ENCODE data around the gene GRIK4. TPM values are rescaled to one million over a fixed set of nuclear protein-coding genes. Genes with fewer than 3 reads are reported as not detected.

Gene GRIK4
- total and polyA plus RNA-seq, 2 donors (not counting 3 experiments of a cell fraction or from before 2014, with no cell fraction given): 0.81 to 1.6 TPM

DNA sequence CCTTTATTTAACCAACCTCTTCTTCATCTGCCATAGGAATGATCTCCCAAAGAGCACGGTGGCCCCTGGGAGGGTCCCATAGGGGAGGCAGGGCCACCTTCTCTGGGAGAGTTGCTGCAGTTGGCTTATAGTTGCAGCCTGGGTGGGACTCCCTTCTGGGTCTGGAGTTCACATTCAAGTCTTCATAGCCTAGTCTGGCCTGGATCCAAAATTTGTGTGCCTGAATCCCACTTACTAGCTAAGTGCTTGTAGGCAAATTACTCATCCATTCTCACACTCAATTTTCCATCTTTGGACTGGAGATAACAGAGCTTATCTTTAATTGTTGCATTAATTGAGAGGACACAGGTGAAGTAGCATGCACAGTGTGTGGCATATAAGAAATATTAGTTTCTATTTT, 163.6 kb downstream of the GRIK4 start:
- Histone ChIP-seq H3K4me2 (ENCODE audit: insufficient read depth, low read length) (no peak overlapping the region), H3K9me1 (replicated peaks; ENCODE audit: control insufficient read depth, extremely low read depth, insufficient read depth, low read length) (no peaks in the 10 kb centered on the region), H3K79me2 (ENCODE audit: control insufficient read depth, insufficient read depth, low read length) (no peaks in the 10 kb centered on the region), H3K27me3 (ENCODE audit: control insufficient read depth in 2 of 2, insufficient read depth in 2 of 2, low read length in 2 of 2) (no peaks in the 10 kb centered on the region), H3K4me3 (replicated peaks in 1 of 3; ENCODE audit: insufficient read depth in 1 of 3, low read depth in 1 of 3, low read length in 3 of 3) (no peak overlapping the region), H3K27ac (ENCODE audit: insufficient read depth, low read depth, low read length) (no peak overlapping the region), H3K9me3 (replicated peaks; ENCODE audit: control insufficient read depth, insufficient read depth, low read length) (no peaks in the 10 kb centered on the region), H2AFZ (ENCODE audit: low read depth, low read length) (no peak overlapping the region), H3K36me3 (ENCODE audit: control insufficient read depth in 2 of 2, extremely low read depth in 1 of 2, insufficient read depth in 2 of 2, low read length in 2 of 2) (no peaks in the 10 kb centered on the region), H4K20me1 (replicated peaks; ENCODE audit: control insufficient read depth, extremely low read depth, insufficient read depth, low read length) (no peaks in the 10 kb centered on the region), H3K9ac (replicated peaks; ENCODE audit: extremely low read depth, insufficient read depth, low read length) (no peak overlapping the region), H3K4me1 (ENCODE audit: control insufficient read depth, extremely low read depth, insufficient read depth, low read length) (no peaks in the 10 kb centered on the region)
- CTCF ChIA-PET: interaction anchor here (1.5 to 5.8 kb wide), 4 partner anchors 9 to 164 kb away, joined by 3 to 48 read pairs (median 6); partner anchors contain the start of gene GRIK4
- POLR2A ChIA-PET: no interaction called here
- intact Hi-C loops (cut with micrococcal nuclease) (no loop called here), dilution Hi-C loops (cut with MboI; ENCODE audit: extremely low pct_ligation_motif_present, low sequenced_read_pairs) (no loop called here)
- FAIRE-seq: no peak
- DNase-seq (ENCODE audit: low read depth, low spot score): no peak
- BruUV-seq (replicated peaks): no TSS peak
- TF ChIP-seq MYC (IDR thresholded peaks at IDR 0.05; ENCODE audit: low read depth, low read length) (no peak), MAX (IDR thresholded peaks at IDR 0.05; ENCODE audit: insufficient read depth, insufficient read length) (no peak), GATA2 (IDR thresholded peaks at IDR 0.05; ENCODE audit: insufficient read depth, insufficient read length, low read depth, low read length) (no peak), POLR2A (IDR thresholded peaks at IDR 0.05; ENCODE audit: low read depth, low read length) (no peak), EZH2 (IDR thresholded peaks at IDR 0.05; ENCODE audit: borderline replicate concordance, low read depth, low read length, severe bottlenecking) (no peak), FOS (IDR thresholded peaks at IDR 0.05; ENCODE audit: borderline replicate concordance, insufficient read depth, low read length) (no peak), JUN (IDR thresholded peaks at IDR 0.05; ENCODE audit: borderline replicate concordance, insufficient read depth, insufficient read length, low read depth) (no peak), POLR2AphosphoS5 (IDR thresholded peaks at IDR 0.05; ENCODE audit: insufficient read depth, low read depth, low read length) (no peak)
- TF ChIP-seq, protein P1, sequence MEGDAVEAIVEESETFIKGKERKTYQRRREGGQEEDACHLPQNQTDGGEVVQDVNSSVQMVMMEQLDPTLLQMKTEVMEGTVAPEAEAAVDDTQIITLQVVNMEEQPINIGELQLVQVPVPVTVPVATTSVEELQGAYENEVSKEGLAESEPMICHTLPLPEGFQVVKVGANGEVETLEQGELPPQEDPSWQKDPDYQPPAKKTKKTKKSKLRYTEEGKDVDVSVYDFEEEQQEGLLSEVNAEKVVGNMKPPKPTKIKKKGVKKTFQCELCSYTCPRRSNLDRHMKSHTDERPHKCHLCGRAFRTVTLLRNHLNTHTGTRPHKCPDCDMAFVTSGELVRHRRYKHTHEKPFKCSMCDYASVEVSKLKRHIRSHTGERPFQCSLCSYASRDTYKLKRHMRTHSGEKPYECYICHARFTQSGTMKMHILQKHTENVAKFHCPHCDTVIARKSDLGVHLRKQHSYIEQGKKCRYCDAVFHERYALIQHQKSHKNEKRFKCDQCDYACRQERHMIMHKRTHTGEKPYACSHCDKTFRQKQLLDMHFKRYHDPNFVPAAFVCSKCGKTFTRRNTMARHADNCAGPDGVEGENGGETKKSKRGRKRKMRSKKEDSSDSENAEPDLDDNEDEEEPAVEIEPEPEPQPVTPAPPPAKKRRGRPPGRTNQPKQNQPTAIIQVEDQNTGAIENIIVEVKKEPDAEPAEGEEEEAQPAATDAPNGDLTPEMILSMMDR (IDR thresholded peaks at IDR 0.05; ENCODE audit: extremely low read depth in 1 of 2, insufficient read depth in 1 of 2, low read depth in 1 of 2, low read length in 2 of 2): no peak
